Brain microvascular endothelial cell (primary cell): ENCODE results near the gene PEAK1.

ENCODE experiments used
- DNase-seq: peaks from one replicate; pipeline ENCODE4 v3.0.0-alpha.2; 2020
- H3K27ac ChIP-seq: fragments of 250-450 bp; sonication (Bioruptor Pico); 2 replicates; pipeline ENCODE4 v1.5.1; 2020; ENCODE audit warnings: mild to moderate bottlenecking, moderate library complexity
- H3K27me3 ChIP-seq: fragments of 250-450 bp; sonication (Bioruptor Pico); replicated peaks from 2 replicates; pipeline ENCODE4 v1.5.1; 2020; ENCODE audit warnings: mild to moderate bottlenecking
- H3K36me3 ChIP-seq: fragments of 250-450 bp; sonication (Bioruptor Pico); replicated peaks from 2 replicates; pipeline ENCODE4 v1.5.1; 2020; ENCODE audit warnings: mild to moderate bottlenecking
- H3K4me3 ChIP-seq: 2 replicates; pipeline ENCODE4 v1.5.1; 2011; ENCODE audit warnings: low read depth, mild to moderate bottlenecking, control low read depth, low read length, moderate library complexity
- in situ Hi-C: cut with HindIII; loops from 2 replicates; pipeline ENCODE4 v1.10.0; 2017; ENCODE audit warnings: low sequenced_read_pairs, low pct_ligation_motif_present
- TF ChIP-seq, protein P1 (sequence below): IDR thresholded peaks from 2 replicates; pipeline ENCODE4 v1.5.1; 2011; ENCODE audit warnings: low read depth, mild to moderate bottlenecking, moderate library complexity, low read length, control low read depth, inconsistent platforms; ENCODE audit errors: missing control alignments

PEAK1 gene

GRCh38 chr15:77201665-77202064 lies 218.2 kb downstream of the PEAK1 start:
- H3K27ac ChIP-seq = no peak overlapping the region
- in situ Hi-C loops = no loop called here
- peaks cover 6% of the 10 kb centered on the region for H3K36me3 ChIP-seq
- no peaks in the 10 kb centered on the region for H3K27me3 ChIP-seq
- H3K4me3 ChIP-seq = no peak overlapping the region
- no peak for DNase-seq
- TF ChIP-seq, protein P1, sequence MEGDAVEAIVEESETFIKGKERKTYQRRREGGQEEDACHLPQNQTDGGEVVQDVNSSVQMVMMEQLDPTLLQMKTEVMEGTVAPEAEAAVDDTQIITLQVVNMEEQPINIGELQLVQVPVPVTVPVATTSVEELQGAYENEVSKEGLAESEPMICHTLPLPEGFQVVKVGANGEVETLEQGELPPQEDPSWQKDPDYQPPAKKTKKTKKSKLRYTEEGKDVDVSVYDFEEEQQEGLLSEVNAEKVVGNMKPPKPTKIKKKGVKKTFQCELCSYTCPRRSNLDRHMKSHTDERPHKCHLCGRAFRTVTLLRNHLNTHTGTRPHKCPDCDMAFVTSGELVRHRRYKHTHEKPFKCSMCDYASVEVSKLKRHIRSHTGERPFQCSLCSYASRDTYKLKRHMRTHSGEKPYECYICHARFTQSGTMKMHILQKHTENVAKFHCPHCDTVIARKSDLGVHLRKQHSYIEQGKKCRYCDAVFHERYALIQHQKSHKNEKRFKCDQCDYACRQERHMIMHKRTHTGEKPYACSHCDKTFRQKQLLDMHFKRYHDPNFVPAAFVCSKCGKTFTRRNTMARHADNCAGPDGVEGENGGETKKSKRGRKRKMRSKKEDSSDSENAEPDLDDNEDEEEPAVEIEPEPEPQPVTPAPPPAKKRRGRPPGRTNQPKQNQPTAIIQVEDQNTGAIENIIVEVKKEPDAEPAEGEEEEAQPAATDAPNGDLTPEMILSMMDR = no peak

DNA sequence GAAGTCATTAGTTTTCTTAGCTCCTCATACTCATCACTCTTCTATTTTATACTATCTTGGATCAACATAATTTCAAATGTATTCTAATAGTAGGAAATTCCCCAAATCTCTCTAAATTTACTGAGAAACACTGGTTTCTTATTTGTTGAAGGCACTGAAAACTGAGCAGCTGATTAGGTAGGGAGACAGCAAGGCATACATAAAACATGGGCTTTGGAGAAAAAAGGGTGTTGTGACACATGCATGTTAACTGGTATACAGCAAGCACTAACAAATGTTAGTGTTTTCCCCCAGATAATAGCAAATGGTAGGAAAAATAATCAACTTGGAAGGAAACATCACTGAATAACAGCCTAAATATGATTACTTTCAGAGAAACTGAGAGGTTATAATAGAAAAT lies 223.5 kb downstream of the PEAK1 start:
- TF ChIP-seq, protein P1 = no peak
- in situ Hi-C loops = no loop called here
- DNase-seq = no peak
- H3K27me3 ChIP-seq = no peaks in the 10 kb centered on the region
- H3K27ac ChIP-seq = no peak overlapping the region
- H3K36me3 ChIP-seq = peaks cover 6% of the 10 kb centered on the region
- no peak overlapping the region for H3K4me3 ChIP-seq

DNA sequence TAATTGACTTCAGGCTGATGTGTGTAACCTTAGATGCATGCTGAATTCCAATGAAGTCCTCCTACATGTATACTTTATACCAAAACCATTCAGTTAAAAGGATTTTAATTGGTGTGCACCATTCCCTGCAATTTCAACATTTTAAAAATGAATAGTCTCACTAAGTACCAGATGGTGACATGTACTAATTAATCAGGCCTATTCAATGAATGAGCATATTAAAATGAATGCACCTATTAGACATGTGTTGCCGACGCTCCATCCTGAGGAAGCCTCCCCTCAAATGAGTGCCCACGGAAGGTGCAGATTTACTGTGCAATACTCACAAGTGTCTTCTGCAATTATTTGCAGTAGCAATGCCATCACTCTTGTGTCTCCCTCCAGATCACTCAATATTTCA lies 224.3 kb downstream of the PEAK1 start:
- Histone ChIP-seq H3K4me3 (no peak overlapping the region), H3K27me3 (no peaks in the 10 kb centered on the region), H3K27ac (no peak overlapping the region), H3K36me3 (peaks cover 6% of the 10 kb centered on the region)
- TF ChIP-seq, protein P1 = no peak
- in situ Hi-C loops = no loop called here
- no peak for DNase-seq

DNA sequence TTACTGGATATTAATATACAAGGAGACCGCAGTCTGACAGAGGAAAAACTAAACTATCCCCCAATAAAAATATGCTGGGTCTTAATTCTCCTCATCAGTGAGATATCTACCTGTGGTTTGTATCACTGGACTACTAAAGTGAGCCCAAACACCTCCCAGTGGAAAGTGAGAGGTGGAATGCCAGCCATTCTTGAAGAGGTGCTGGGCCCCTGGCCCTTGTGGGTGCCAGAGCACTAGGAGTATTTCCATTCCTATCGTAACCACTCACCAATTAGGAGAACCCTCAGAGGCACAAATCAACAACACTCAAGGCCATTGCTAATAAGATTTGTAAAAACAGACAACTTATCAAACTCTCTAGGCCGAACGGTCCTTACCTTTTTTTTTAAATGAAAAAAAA lies 227.5 kb downstream of the PEAK1 start:
- TF ChIP-seq, protein P1 = no peak
- no peak for DNase-seq
- H3K4me3 ChIP-seq = no peak overlapping the region
- no peaks in the 10 kb centered on the region for H3K36me3 ChIP-seq
- no peak overlapping the region for H3K27ac ChIP-seq
- no peaks in the 10 kb centered on the region for H3K27me3 ChIP-seq
- in situ Hi-C loops = no loop called here

- H3K27ac ChIP-seq = no peak overlapping the region
- DNase-seq = no peak
- TF ChIP-seq, protein P1 = no peak
- no peaks in the 10 kb centered on the region for H3K27me3 ChIP-seq
- H3K4me3 ChIP-seq = no peak overlapping the region
- in situ Hi-C loops = no loop called here
- no peaks in the 10 kb centered on the region for H3K36me3 ChIP-seq
These were observed 228.6 kb downstream of the PEAK1 start for GRCh38 chr15:77191230-77191834.
